Brain pericyte (primary cell): Measurements from ENCODE around the gene PSMA7.

Experiments
- DNase-seq: peaks from one replicate; pipeline ENCODE4 v3.0.0-alpha.2; 2012; ENCODE audit warnings: low read depth, low spot score

Gene PSMA7

GRCh38 chr20:62171245-62171644 lies 28.1 kb upstream of the PSMA7 start:
- DNase-seq, result no peak

- DNase-seq, result no peak
Measured at GRCh38 chr20:62170536-62170935, 27.3 kb upstream of the PSMA7 start.

DNA sequence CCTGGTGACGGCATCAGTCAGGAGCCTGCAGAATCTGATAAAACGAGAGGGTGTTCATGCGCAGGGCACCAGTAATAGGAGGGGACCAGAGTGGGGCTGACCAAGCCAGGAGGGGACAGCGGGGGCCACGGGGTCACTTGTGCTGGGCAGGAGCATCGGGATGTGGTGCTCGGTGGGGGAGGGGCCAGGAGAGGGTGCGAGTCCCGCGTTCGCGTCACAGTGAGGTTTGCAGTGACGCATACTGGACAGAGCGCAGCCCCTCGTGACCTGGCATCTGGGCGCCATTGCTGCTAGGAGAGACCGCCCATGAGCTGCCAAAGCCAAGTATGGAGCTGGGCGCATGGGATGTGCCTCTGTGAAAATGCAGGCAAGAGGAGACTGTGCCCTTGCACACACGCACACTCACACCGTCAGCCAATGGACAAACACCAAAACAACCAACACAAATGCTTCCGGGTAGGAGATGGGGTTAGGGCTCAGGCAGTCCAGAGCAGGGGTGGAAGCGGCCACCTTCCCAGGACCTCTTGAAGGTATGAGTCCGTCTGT lies 25.8 kb upstream of the PSMA7 start:
- DNase-seq, result no peak

DNA sequence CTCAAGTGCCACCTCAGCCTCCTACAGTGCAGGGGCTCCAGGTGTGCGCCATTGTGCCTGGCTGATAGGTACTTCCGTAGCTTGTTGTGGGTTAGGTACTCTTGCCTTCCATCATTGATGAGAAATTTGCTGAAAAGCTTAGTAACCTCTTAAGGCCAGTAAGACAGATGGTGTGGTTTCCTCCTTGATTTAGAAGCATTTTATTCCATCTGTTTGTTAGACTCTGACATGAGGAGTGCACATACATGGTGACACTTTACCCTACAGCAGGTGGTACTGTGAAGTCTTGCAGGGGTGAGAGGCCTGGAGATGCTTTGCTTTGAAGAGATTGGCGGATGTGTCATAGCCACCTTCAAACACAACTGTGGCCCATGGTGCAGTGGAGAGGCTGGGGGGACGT lies 24.9 kb upstream of the PSMA7 start:
- no peak for DNase-seq

GRCh38 chr20:62167474-62167873 lies 24.3 kb upstream of the PSMA7 start:
- DNase-seq, result no peak

DNA sequence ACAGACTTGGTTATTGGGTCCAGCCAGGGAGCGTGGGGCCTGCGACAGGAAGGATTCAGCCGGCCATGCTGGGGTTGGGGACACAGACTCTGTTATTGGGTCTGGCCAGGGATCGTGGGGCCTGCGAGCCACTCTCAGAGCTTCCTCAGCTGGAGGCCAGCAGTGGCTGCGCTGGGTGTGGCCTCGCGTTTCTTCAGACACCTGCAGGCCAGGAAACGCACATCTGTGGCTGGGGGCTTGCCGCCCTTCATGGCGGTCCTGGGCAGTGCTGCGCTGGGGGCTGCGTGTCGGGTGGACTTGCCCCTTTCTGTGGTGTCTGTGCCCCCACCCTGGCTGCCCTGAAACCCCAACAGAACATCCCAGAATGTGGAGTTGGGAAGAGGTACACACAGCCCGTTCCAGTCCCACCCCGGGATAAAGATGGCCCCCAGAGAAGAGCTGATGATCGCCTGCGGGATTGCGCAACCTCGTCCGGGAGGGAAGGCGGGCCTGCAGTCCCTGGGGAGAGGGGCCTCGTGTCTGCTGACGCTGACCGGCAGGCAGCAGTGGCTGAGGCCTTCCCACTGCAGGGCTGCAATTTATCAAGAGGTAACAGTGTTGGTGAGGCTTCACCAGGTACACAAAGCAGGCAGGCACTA lies 22.7 kb upstream of the PSMA7 start:
- no peak for DNase-seq

DNA sequence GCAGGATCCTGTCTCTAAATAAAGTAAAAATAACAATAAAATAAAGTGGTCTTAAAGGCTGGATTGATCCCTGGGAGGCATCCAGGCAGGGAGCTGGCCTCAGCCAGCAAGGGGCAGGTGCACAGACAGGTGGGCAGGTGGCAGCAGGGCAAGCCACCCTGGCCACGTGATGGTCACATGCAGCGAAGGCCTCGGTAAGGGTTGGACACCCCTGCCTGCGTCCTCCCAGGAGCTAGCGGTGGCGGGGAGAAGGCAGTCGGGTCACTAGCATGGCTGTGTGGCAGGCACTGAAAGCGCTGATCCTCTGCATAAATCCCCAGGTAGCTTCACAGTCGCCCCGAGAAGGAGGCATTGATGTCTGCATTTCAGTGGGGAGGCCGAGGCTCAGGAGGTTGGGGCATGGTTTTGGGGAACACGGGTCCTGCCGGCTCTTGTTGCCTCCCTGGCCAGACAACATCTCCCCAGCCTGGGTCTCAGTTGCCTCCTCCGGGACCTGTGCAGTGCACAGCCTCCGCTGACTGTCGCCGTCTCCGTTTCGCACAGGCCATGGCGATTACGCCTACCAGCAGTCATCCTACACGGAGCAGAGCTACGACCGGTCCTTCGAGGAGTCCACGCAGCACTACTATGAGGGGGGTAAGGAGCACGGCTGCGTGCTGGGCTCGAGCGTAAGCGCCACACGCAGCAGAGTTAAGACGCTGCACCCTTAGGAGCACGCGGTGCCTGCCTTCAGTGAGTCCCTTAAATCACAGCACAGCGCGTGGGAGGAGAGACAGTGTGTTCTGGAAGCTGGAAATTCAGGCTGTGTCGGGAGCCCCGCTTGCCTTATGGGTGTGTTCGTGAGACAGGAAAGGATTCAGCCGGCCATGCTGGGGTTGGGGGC lies 21.9 kb upstream of the PSMA7 start:
- DNase-seq, result no peak

- no peak for DNase-seq
Measured at GRCh38 chr20:62163986-62164762, 21.0 kb upstream of the PSMA7 start.

GRCh38 chr20:62163485-62163865 lies 20.3 kb upstream of the PSMA7 start:
- no peak for DNase-seq

DNA sequence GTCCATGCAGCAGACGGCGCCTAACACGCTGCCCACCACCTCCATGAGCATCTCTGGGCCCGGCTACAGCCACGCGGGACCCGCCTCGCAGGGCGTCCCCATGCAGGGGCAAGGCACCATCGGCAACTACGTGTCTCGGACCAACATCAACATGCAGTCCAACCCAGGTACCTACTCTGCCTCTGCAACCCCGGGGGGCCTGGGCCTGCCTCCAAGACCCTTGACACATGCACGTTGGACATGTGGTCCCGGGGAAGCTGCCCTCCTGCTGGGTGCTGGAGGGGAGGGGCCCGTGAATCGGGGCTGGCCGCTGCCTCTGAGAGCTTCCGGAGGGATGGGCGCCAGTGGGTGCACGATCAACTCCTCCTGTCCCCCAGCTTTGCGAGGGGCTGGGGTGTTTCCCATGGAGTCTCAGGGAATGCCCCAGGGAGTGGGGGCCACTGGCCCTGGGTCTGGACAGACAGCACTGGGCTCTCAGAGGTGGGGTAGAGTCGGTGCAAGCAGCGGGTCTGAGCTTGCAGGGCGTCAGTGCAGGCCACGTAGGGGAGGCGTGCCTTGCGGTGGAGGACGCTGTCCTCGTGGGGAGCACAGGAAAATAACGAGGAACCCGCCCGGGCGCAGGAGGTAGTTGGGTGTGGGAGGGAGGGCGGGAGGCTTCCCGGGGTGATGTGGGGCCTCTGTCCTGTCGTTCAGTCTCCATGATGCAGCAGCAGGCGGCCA lies 19.7 kb upstream of the PSMA7 start:
- no peak for DNase-seq

DNA sequence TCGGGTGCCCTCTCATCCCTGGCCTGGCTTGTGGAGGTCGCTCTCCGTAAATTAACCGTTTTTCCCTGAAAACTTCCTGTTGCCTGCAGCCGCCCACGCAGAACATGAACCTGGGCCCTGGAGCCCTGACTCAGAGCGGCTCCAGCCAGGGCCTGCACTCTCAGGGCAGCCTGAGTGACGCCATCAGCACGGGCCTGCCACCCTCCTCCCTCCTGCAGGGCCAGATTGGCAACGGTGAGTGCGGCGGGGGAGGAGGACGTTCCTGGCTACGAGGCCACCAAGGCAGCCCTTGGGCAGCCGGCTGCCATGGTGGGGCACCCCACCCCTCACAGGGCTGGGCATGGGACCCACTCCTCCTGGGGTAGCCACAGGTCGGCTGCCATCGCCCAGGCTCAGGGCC lies 18.2 kb upstream of the PSMA7 start:
- DNase-seq, result no peak

GRCh38 chr20:62160876-62161275 lies 17.7 kb upstream of the PSMA7 start:
- no peak for DNase-seq

DNA sequence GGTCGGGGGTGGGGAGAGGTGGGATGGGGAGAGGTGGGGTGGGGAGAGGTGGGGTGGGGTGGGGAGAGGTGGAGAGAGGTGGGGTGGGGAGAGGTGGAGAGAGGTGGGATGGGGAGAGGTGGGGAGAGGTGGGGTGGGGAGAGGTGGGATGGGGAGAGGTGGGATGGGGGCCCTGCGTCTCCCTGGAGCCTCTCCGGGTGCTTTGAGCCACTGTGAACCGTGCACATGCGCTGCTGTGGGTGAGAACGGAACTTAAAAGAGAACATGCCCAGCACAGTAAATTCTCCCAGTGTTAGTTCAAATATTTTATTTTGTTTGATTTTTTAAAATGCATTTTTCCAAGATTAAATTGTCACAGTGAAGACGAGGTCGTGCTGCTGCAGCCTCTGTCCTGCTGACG lies 17.1 kb upstream of the PSMA7 start:
- DNase-seq, result no peak

- no peak for DNase-seq
Measured at GRCh38 chr20:62159839-62160238, 16.6 kb upstream of the PSMA7 start.

GRCh38 chr20:62159052-62159451 lies 15.9 kb upstream of the PSMA7 start:
- no peak for DNase-seq

DNA sequence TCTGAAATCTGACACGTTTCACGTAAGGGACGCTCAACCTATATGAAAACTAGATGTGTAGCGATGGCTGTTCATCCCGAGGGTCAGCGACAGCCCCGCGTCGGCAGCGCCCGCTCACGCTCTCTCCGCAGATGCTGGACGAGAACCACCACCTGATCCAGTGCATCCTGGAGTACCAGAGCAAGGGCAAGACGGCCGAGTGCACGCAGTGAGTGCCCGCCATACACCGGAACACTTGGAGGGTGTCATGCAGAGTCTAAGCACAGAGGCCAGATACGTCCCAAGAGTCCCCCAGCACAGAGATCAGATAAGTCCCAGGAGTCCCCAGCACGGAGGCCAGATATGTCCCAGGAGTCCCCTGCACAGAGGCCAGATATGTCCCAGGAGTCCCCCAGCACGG lies 15.3 kb upstream of the PSMA7 start:
- DNase-seq, result no peak

DNA sequence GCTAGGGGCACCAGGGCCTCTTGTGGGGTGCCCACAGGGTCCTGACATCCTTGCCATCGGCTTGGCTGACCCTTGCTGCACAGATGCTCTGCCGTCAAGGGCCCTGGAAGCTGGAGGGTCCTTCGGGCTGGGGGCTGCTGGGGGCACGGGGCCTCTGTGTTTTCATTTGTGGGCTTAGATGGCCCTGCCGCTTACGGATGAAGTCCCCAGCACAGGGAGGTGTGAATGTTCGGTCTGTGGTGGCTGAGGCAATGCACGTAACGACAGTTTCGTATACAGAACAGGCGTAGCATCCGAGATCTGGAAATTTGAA lies 14.8 kb upstream of the PSMA7 start:
- no peak for DNase-seq

GRCh38 chr20:62157387-62158087 lies 14.3 kb upstream of the PSMA7 start:
- DNase-seq, result no peak

GRCh38 chr20:62156592-62157386 lies 13.6 kb upstream of the PSMA7 start:
- DNase-seq, result no peak

DNA sequence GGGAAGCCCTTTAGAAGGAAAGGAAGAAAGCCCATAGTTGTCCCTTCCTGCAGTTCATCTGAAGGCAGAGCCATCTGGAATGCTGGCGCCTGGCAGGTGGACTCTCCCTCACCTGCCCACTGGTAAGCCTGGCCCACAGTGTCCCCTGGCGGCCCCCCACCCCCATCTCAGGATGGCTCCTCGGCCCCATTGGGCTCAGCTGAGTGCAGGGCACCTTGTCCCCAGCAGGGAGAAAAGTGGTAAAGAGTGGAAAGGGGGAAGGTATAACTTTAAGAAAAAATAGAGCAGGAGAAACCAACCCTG lies 13.0 kb upstream of the PSMA7 start:
- no peak for DNase-seq
